ENCODE measurements around the gene GNGT2. TPM values are rescaled to one million over a fixed set of nuclear protein-coding genes. Genes with fewer than 3 reads are reported as not detected.
A peak's percentile ranks its signal among the peaks of the same experiment; 100 is the strongest.
"Not testable (repeated sequence)": the region's sequence is repeated elsewhere in the genome, so short reads cannot be mapped to it uniquely, and the experiment has no call there.

GNGT2 gene
- polyA plus RNA-seq, 3 donors from 2014 or later, result 110 to 238 (median 131) TPM

DNA sequence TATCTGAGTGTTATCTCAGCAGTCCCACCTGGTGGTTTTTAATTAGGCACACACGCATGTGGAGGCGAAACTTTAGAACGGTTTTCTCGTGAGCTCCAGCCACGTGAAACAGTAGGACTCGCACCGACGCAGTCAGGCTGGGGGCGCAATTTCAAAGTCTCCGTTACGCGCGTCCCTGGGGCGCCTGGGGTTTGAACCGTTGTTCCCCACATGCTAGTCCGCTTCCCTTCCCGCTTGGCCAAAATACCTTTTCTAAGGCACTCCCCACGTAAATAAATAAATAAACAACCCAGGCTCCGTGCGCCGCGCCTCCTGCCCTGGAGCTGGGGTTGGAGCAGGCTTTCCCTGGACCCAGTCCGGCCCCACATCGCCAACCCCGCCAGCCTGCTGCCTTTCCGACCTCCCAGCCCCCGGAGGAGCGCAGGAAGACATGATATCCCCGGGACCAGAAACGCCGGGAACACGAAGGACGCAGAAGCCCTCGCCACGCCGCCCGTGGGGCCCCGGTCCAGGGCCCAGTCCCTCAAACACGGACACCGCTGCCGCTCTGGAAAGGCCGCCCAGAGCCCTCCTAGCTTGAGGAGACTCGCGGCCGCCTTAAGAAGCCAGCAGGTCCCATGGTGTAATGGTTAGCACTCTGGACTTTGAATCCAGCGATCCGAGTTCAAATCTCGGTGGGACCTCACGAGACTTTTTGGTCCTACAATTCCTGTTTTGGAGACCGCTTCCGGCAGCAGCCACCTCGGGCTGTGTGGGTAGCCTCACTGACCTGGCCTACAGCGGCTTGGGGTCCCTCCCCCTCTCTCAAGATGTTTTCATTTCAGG lies 18.2 kb downstream of the GNGT2 start:
- peaks cover 18 to 23% (median 22%) of the 10 kb centered on the region in 3 donors for H3K27me3 Mint-ChIP-seq (ENCODE audit: low read depth in 3 of 3)
- H3K4me3 Mint-ChIP-seq, result peak overlapping the region; percentile 86 to 96 (median 93)
- H3K4me1 Mint-ChIP-seq, result peaks cover 32 to 42% of the 10 kb centered on the region in 2 donors
- DNase-seq, result peak; percentile 91 to 93 (median 92)
- H3K27ac Mint-ChIP-seq, result peak overlapping the region; percentile 92 to 99 (median 96)
- H3K36me3 Mint-ChIP-seq, result no peaks in the 10 kb centered on the region
- peaks cover 0 to 3% (median 0%) of the 10 kb centered on the region in 6 donors for H3K9me3 Mint-ChIP-seq

DNA sequence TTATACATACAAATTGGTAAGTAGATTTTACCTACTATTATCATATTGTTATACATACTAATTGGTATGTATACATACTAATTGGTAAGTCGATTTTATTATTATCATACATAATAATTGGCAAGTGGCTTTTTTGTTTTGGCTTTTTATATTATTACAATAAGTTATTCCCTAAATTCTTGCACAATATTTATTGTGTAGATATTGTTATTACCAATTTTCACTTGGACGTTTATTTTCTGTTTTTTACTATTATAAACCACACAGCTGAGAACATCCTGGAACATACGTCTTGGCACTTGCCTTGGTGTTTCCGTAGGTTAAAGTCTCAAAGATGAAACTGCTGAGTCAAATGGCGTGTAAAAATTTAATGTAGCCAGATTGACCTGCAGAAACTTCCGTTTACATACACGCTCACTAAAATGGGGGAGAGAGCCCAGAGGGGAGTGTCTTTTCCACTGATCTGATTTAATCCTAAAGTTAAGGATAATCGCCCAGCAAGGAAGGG lies 18.9 kb downstream of the GNGT2 start:
- peak overlapping the region; percentile 92 to 99 (median 96) for H3K27ac Mint-ChIP-seq
- no peaks in the 10 kb centered on the region for H3K36me3 Mint-ChIP-seq
- H3K4me3 Mint-ChIP-seq, result peak overlapping the region; percentile 86 to 96 (median 93)
- peaks cover 31 to 42% of the 10 kb centered on the region in 2 donors for H3K4me1 Mint-ChIP-seq
- DNase-seq, result peak; percentile 68 to 75 (median 74)
- H3K27me3 Mint-ChIP-seq (ENCODE audit: low read depth in 3 of 3), result peaks cover 18 to 23% (median 22%) of the 10 kb centered on the region in 3 donors
- peaks cover 0 to 3% (median 0%) of the 10 kb centered on the region in 6 donors for H3K9me3 Mint-ChIP-seq

- peak in 2 of 3 donors; percentile 14 to 34 for DNase-seq
- Mint-ChIP-seq H3K9me3 (peaks cover 0 to 6% (median under 1%) of the 10 kb centered on the region in 6 donors), H3K4me3 (peak overlapping the region; percentile 47 to 76 (median 56)), H3K36me3 (no peaks in the 10 kb centered on the region), H3K27me3 (ENCODE audit: low read depth in 3 of 3) (peaks cover 19 to 23% (median 22%) of the 10 kb centered on the region in 3 donors), H3K27ac (peak overlapping the region; percentile 86 to 99 (median 92)), H3K4me1 (peaks cover 31 to 42% of the 10 kb centered on the region in 2 donors)
These were observed 19.4 kb downstream of the GNGT2 start for GRCh38 chr17:49190932-49191331.

DNA sequence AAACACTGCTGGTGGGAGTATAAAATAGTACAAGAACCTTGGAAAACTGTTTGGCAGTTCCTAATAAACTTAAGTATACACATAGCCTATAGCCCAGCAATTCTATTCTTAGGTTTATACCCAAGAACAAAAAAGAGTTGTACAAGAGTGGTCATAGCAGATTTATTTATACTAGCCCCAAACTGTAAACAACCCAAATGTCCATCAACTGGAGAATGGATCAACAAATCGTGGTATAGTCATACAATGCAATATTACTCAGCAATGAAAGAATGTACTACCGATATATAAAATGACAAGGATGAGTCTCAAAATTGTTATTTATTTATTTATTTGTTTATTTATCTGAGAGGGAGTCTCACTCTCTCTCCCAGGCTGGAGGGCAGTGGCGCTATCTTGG lies 23.1 kb downstream of the GNGT2 start:
- H3K27ac Mint-ChIP-seq, result no peak overlapping the region
- H3K4me1 Mint-ChIP-seq, result peaks cover 16 to 25% of the 10 kb centered on the region in 2 donors
- H3K9me3 Mint-ChIP-seq, result peaks cover 0 to 5% (median 2%) of the 10 kb centered on the region in 6 donors
- H3K4me3 Mint-ChIP-seq, result no peak overlapping the region
- peaks cover 0 to 6% (median 0%) of the 10 kb centered on the region in 3 donors for H3K36me3 Mint-ChIP-seq
- DNase-seq, result no peak
- peaks cover 9 to 12% (median 11%) of the 10 kb centered on the region in 3 donors for H3K27me3 Mint-ChIP-seq (ENCODE audit: low read depth in 3 of 3)

DNA sequence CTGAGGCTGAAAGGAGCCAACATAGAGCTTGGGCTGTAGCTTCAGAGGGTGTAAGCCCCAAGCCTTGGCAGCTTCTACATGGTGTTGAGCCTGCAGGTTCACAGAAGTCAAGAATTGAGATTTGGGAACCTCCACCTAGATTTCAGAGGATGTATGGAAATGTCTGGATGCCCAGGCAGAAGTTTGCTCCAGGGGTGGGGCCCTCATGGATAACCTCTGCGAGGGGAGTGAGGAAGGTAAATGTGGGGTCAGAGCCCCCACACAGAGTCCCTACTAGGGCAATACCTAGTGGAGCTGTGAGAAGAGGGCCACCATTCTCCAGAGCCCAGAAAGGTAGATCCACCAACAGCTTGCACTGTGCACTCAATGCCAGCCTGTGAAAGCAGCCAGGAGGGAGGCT lies 25.0 kb downstream of the GNGT2 start:
- not testable (repeated sequence) for H3K36me3 Mint-ChIP-seq; DNase-seq; H3K9me3 Mint-ChIP-seq; H3K27me3 Mint-ChIP-seq (ENCODE audit: low read depth in 3 of 3); H3K4me3 Mint-ChIP-seq; H3K27ac Mint-ChIP-seq
- peaks cover 7 to 24% of the 10 kb centered on the region in 2 donors for H3K4me1 Mint-ChIP-seq

DNA sequence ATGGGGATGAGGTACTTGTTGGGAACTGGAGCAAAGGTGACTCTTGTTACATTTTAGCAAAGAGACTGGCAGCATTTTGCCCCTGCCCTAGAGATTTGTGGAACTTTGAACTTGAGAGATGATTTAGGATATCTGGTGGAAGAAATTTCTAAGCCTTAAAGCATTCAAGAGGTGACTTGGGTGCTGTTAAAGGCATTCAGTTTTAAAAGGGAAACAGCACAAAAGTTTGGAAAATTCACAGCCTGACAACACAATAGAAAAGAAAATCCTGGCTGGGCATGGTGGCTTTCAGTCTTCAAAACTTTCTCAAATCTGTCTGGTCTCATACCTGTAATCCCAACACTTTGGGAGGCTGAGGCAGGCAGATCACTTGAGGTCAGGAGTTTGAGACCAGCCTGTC lies 25.9 kb downstream of the GNGT2 start:
- not testable (repeated sequence) for H3K4me3 Mint-ChIP-seq; H3K36me3 Mint-ChIP-seq; DNase-seq; H3K27ac Mint-ChIP-seq; H3K27me3 Mint-ChIP-seq (ENCODE audit: low read depth in 3 of 3); H3K9me3 Mint-ChIP-seq
- peaks cover 7 to 19% of the 10 kb centered on the region in 2 donors for H3K4me1 Mint-ChIP-seq

GRCh38 chr17:49183801-49184200 lies 26.6 kb downstream of the GNGT2 start:
- H3K27ac Mint-ChIP-seq, result no peak overlapping the region
- H3K4me1 Mint-ChIP-seq, result peaks cover 7 to 19% of the 10 kb centered on the region in 2 donors
- H3K27me3 Mint-ChIP-seq (ENCODE audit: low read depth in 3 of 3), result peaks cover 2 to 4% (median 2%) of the 10 kb centered on the region in 3 donors

DNA sequence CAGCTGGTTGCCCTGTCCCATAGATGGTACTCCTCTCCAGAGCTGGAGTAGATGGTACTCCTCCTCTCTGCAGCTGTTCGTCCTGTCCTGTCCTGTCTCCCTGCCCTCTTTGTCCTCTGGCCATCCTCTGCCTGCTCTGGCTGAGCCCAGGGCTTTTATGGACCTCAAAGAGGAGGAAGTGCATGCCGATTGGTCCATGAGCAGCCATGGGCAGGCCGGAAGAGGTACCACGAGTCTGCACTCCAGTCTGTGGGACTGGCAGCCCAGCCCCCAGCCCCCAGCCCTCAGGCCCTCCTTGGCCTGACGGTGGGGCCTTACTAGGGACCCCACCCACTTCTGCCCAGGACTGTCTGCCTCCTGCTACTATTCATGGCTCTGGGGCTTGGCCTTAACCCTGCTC lies 27.0 kb downstream of the GNGT2 start:
- Mint-ChIP-seq H3K4me3 (no peak overlapping the region), H3K9me3 (peaks cover 0 to 3% (median 2%) of the 10 kb centered on the region in 6 donors), H3K27me3 (ENCODE audit: low read depth in 3 of 3) (peaks cover 2 to 4% (median 2%) of the 10 kb centered on the region in 3 donors), H3K4me1 (peaks cover 7 to 19% of the 10 kb centered on the region in 2 donors), H3K36me3 (peaks cover 0 to 6% (median 0%) of the 10 kb centered on the region in 3 donors), H3K27ac (no peak overlapping the region)
- no peak for DNase-seq

More at GRCh38 chr17:49183801-49184200, 26.6 kb downstream of the GNGT2 start:
- Mint-ChIP-seq H3K9me3 (peaks cover 0 to 3% (median 2%) of the 10 kb centered on the region in 6 donors), H3K4me3 (no peak overlapping the region), H3K36me3 (peaks cover 0 to 6% (median 0%) of the 10 kb centered on the region in 3 donors)
- no peak for DNase-seq

DNA sequence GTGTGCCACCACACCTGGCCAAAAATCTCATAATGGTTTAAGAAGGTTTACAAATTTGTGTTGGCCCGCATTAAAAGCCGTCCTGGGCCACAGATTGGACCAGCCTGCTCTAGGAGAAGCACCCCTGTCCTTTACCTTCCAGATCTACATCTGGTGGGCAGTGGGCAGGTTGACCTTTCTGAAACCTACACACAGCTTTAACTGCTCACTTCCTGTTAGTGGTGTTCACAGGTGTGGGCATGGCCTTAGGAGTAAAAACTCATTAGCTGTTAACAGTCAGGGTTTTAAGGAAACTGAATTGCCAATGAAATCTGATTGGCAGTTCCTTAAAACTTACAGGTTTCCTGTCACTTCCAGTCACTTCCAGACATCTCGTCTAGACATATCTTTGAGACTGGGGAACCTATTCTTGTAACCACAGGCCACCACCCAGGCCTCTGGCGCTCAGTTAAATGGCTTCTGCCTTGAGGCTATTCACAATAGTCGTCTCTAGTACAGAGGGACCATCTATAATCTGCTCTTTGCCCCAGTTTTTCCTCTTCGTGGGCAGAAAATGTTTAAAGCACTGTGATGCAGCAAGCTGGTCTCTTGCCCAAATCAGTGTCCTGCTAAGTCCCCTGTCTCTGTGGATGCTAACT lies 29.3 kb downstream of the GNGT2 start:
- Mint-ChIP-seq H3K4me1 (peaks cover 7 to 19% of the 10 kb centered on the region in 2 donors), H3K9me3 (peaks cover 6 to 17% (median 10%) of the 10 kb centered on the region in 6 donors), H3K4me3 (no peak overlapping the region), H3K27ac (no peak overlapping the region), H3K27me3 (ENCODE audit: low read depth in 3 of 3) (peaks cover 4 to 9% (median 5%) of the 10 kb centered on the region in 3 donors), H3K36me3 (peaks cover 0 to 13% (median 3%) of the 10 kb centered on the region in 3 donors)
- no peak for DNase-seq

GRCh38 chr17:49180303-49180702 lies 30.1 kb downstream of the GNGT2 start:
- Mint-ChIP-seq H3K27ac (peak overlapping the region in 3 of 6 donors; percentile 59 to 77 (median 74)), H3K27me3 (ENCODE audit: low read depth in 3 of 3) (peaks cover 5 to 12% (median 6%) of the 10 kb centered on the region in 3 donors), H3K4me1 (peaks cover 7 to 19% of the 10 kb centered on the region in 2 donors), H3K9me3 (peaks cover 11 to 24% (median 18%) of the 10 kb centered on the region in 6 donors), H3K36me3 (peaks cover 0 to 20% (median 11%) of the 10 kb centered on the region in 3 donors), H3K4me3 (peak overlapping the region; percentile 54 to 71 (median 71))
- DNase-seq, result peak; percentile 68 to 71 (median 68)

GRCh38 chr17:49175978-49176377 lies 34.4 kb downstream of the GNGT2 start:
- peaks cover 22 to 41% (median 29%) of the 10 kb centered on the region in 6 donors for H3K9me3 Mint-ChIP-seq
- H3K27ac Mint-ChIP-seq, DNase-seq, H3K4me3 Mint-ChIP-seq, H3K4me1 Mint-ChIP-seq: not testable (repeated sequence)
- H3K36me3 Mint-ChIP-seq, result peaks cover 0 to 23% (median 15%) of the 10 kb centered on the region in 3 donors
- H3K27me3 Mint-ChIP-seq (ENCODE audit: low read depth in 3 of 3), result peaks cover 2 to 24% (median 14%) of the 10 kb centered on the region in 3 donors

GRCh38 chr17:49170711-49171110 lies 39.7 kb downstream of the GNGT2 start:
- H3K4me1 Mint-ChIP-seq, H3K27ac Mint-ChIP-seq, H3K4me3 Mint-ChIP-seq, DNase-seq: not testable (repeated sequence)
- Mint-ChIP-seq H3K9me3 (peaks cover 12 to 23% (median 17%) of the 10 kb centered on the region in 6 donors), H3K27me3 (ENCODE audit: low read depth in 3 of 3) (peaks cover 15 to 25% (median 19%) of the 10 kb centered on the region in 3 donors), H3K36me3 (peaks cover 4 to 11% (median 7%) of the 10 kb centered on the region in 3 donors)

DNA sequence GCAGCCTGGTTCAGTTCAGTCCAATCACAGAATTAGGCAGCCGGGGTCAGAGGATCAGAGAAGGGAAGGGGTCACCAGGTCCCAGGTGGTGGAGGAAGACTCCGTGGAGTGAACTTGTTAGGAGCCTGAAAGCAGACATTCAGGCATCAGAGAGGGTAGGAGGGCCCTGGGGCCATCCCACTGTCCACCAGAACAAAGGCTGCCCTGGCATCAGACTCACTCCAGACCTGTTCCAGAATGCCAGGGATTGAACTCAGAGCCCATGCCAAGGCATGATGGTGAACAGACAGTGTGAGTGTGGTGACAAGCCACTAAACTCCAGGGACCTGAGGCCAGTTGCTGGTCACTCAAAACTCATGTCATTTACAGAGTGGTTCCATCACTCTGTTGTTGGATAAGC lies 40.2 kb downstream of the GNGT2 start:
- no peak for DNase-seq
- Mint-ChIP-seq H3K27me3 (ENCODE audit: low read depth in 3 of 3) (peaks cover 17 to 22% (median 18%) of the 10 kb centered on the region in 3 donors), H3K4me3 (no peak overlapping the region), H3K27ac (no peak overlapping the region), H3K36me3 (peaks cover 2 to 8% (median 4%) of the 10 kb centered on the region in 3 donors), H3K4me1 (no peaks in the 10 kb centered on the region), H3K9me3 (peaks cover 7 to 18% (median 12%) of the 10 kb centered on the region in 6 donors)

Data from immature natural killer cell (primary cell).